ELR (cell line): ENCODE results near the gene CSGALNACT2.

Source experiments
- DNase-seq: peaks from one replicate; pipeline ENCODE4 v3.0.0-alpha.2; 2015; ENCODE audit warnings: low read depth

Gene CSGALNACT2

GRCh38 chr10:43188702-43189101 lies 50.5 kb downstream of the CSGALNACT2 start:
- no peak for DNase-seq

- no peak for DNase-seq
These were observed 52.0 kb downstream of the CSGALNACT2 start for GRCh38 chr10:43190289-43190688.

- peak; percentile 30 for DNase-seq
These were observed 52.5 kb downstream of the CSGALNACT2 start for GRCh38 chr10:43190775-43191174.

GRCh38 chr10:43192884-43193283 lies 54.6 kb downstream of the CSGALNACT2 start:
- DNase-seq: peak; percentile 14

- no peak for DNase-seq
These were observed 55.3 kb downstream of the CSGALNACT2 start for GRCh38 chr10:43193496-43194080.

GRCh38 chr10:43194266-43194665 lies 56.0 kb downstream of the CSGALNACT2 start:
- no peak for DNase-seq

- no peak for DNase-seq
These were observed 56.6 kb downstream of the CSGALNACT2 start for GRCh38 chr10:43194859-43195258.

- DNase-seq: no peak
These were observed 57.3 kb downstream of the CSGALNACT2 start for GRCh38 chr10:43195557-43195956.

- no peak for DNase-seq
These were observed 58.1 kb downstream of the CSGALNACT2 start for GRCh38 chr10:43196131-43196980.

GRCh38 chr10:43196981-43197833 lies 59.0 kb downstream of the CSGALNACT2 start:
- no peak for DNase-seq

- DNase-seq: peak; percentile 56
These were observed 59.8 kb downstream of the CSGALNACT2 start for GRCh38 chr10:43197834-43198681.

- DNase-seq: no peak
These were observed 60.4 kb downstream of the CSGALNACT2 start for GRCh38 chr10:43198682-43199005.

GRCh38 chr10:43199088-43199683 lies 60.9 kb downstream of the CSGALNACT2 start:
- DNase-seq: no peak

GRCh38 chr10:43199684-43200537 lies 61.7 kb downstream of the CSGALNACT2 start:
- DNase-seq: no peak

GRCh38 chr10:43200538-43201390 lies 62.5 kb downstream of the CSGALNACT2 start:
- DNase-seq: no peak

GRCh38 chr10:43201545-43202131 lies 63.4 kb downstream of the CSGALNACT2 start:
- DNase-seq: no peak

GRCh38 chr10:43202224-43202656 lies 64.0 kb downstream of the CSGALNACT2 start:
- DNase-seq: peak; percentile 42

GRCh38 chr10:43202657-43203447 lies 64.6 kb downstream of the CSGALNACT2 start:
- DNase-seq: no peak
